GM19468 (cell line): ENCODE measurements around the gene LEF1.

ENCODE experiments used
- ATAC-seq: cut with Tn5 transposase; IDR thresholded peaks from one replicate; pipeline ENCODE4 v1.9.1; 2021; ENCODE audit warnings: mild to moderate bottlenecking, moderate library complexity, moderate number of reproducible peaks; ENCODE audit not compliant: unreplicated experiment; ENCODE audit errors: extremely low read depth

The LEF1 gene

GRCh38 chr4:108180513-108180912 lies 11.8 kb upstream of the LEF1 start:
- no peak for ATAC-seq

GRCh38 chr4:108175966-108176365 lies 7.2 kb upstream of the LEF1 start:
- no peak for ATAC-seq

GRCh38 chr4:108174856-108175255 lies 6.1 kb upstream of the LEF1 start:
- ATAC-seq = no peak

- no peak for ATAC-seq
Observed at GRCh38 chr4:108173599-108174057, 4.9 kb upstream of the LEF1 start.

GRCh38 chr4:108172753-108173598 lies 4.2 kb upstream of the LEF1 start:
- no peak for ATAC-seq

GRCh38 chr4:108172231-108172752 lies 3.6 kb upstream of the LEF1 start:
- no peak for ATAC-seq

- no peak for ATAC-seq
Observed at GRCh38 chr4:108171339-108172230, 2.9 kb upstream of the LEF1 start.

- no peak for ATAC-seq
Observed at GRCh38 chr4:108170631-108171338, 2.1 kb upstream of the LEF1 start.

- ATAC-seq = no peak
Observed at GRCh38 chr4:108169664-108170063, 932 bp upstream of the LEF1 start.

GRCh38 chr4:108168160-108168670 lies 517 bp downstream of the LEF1 start:
- no peak for ATAC-seq

- no peak for ATAC-seq
Observed at GRCh38 chr4:108166441-108167315, 2.1 kb downstream of the LEF1 start.

GRCh38 chr4:108166038-108166437 lies 2.7 kb downstream of the LEF1 start:
- ATAC-seq = no peak

GRCh38 chr4:108165586-108165985 lies 3.1 kb downstream of the LEF1 start:
- ATAC-seq = no peak

- no peak for ATAC-seq
Observed at GRCh38 chr4:108163351-108163750, 5.4 kb downstream of the LEF1 start.

GRCh38 chr4:108160741-108161352 lies 7.9 kb downstream of the LEF1 start:
- no peak for ATAC-seq

- no peak for ATAC-seq
Observed at GRCh38 chr4:108159845-108160244, 8.9 kb downstream of the LEF1 start.

- ATAC-seq = no peak
Observed at GRCh38 chr4:108157655-108158054, 11.1 kb downstream of the LEF1 start.

- no peak for ATAC-seq
Observed at GRCh38 chr4:108156391-108156790, 12.3 kb downstream of the LEF1 start.

- ATAC-seq = no peak
Observed at GRCh38 chr4:108155373-108155772, 13.4 kb downstream of the LEF1 start.
